Right ventricle myocardium inferior (tissue), 1 donor: ENCODE results near the gene PHLDA3. TPM values are rescaled to one million over a fixed set of nuclear protein-coding genes. Genes with fewer than 3 reads are reported as not detected.

Source experiments
- ATAC-seq: fragments of 200-7000 bp; cut with Tn5 transposase; one replicate; pipeline ENCODE4 v1.9.1; 2020; ENCODE audit warnings: mild to moderate bottlenecking, moderate library complexity
- DNase-seq: peaks from one replicate; pipeline ENCODE4 v3.0.0; 2021; ENCODE audit errors: missing footprints
- intact Hi-C: fragments of 100-400 bp; cut with DNase I; formaldehyde crosslinking; loops from one replicate; pipeline ENCODE4 v1.11.0; 2022
- long read RNA-seq: library from polyadenylated mRNA; unstranded; transcript quantifications from one replicate; pipeline ENCODE4 v2.0.0, GENCODE V29; 2021
- total RNA-seq: library from RNA; stranded (reverse); fragmentation: NEBNext Ultra II Directional; extraction: Animal tissue kit (Norgen Biotek cat#: 25700); gene quantifications from one replicate; pipeline ENCODE4 v1.2.1, GENCODE V29; 2021
- donor health status: DM: no; HTN: yes; CAD: no; lungs with severe emphysema.

The PHLDA3 gene
- total RNA-seq = 24.3 TPM
- long read RNA-seq, transcript PHLDA3-202 (2 exons, 2,640 nt) = major isoform, 34 of 38 reads
- long read RNA-seq, partial matches to known transcripts = 0 of 38 reads
- long read RNA-seq, other reads (novel, unspliced or antisense) = 3 of 38 reads

- ATAC-seq (peak; percentile 93), DNase-seq (peak; percentile 94)
- intact Hi-C loops = loop anchor here (2.0 kb wide), 1 partner anchor 20 kb away; no protein-coding TSS in a partner anchor
Observed at GRCh38 chr1:201468844-201469644, at the start of gene PHLDA3. TSS of gene PHLDA3 (minus strand) at chr1:201469188. CDS start at chr1:201468786, 402 bp downstream.

- DNase-seq = no peak
- intact Hi-C loops = no loop called here
- no peak for ATAC-seq
Observed at GRCh38 chr1:201518071-201518470, 49.1 kb upstream of the PHLDA3 start.

GRCh38 chr1:201517631-201518030 is 48.6 kb upstream of the PHLDA3 start:
- intact Hi-C loops = no loop called here
- ATAC-seq = no peak

GRCh38 chr1:201516511-201517127 is 47.6 kb upstream of the PHLDA3 start:
- intact Hi-C loops = no loop called here

More at GRCh38 chr1:201517631-201518030, 48.6 kb upstream of the PHLDA3 start:
- DNase-seq = no peak

GRCh38 chr1:201515895-201516294 is 46.9 kb upstream of the PHLDA3 start:
- no peak for DNase-seq
- no peak for ATAC-seq
- intact Hi-C loops = no loop called here

More at GRCh38 chr1:201516511-201517127, 47.6 kb upstream of the PHLDA3 start:
- no peak for DNase-seq
- no peak for ATAC-seq

GRCh38 chr1:201515062-201515750 is 46.2 kb upstream of the PHLDA3 start:
- DNase-seq = no peak
- ATAC-seq = no peak
- intact Hi-C loops = no loop called here

- DNase-seq = no peak
- no peak for ATAC-seq
- intact Hi-C loops = no loop called here
Observed at GRCh38 chr1:201514466-201514865, 45.5 kb upstream of the PHLDA3 start.

GRCh38 chr1:201513498-201514243 is 44.7 kb upstream of the PHLDA3 start:
- ATAC-seq (no peak), DNase-seq (no peak)
- intact Hi-C loops = loop anchor here (1.0 to 2.0 kb wide), 2 partner anchors 31 to 65 kb away; no protein-coding TSS in a partner anchor

- DNase-seq (peak; percentile 86), ATAC-seq (peak; percentile 86)
- intact Hi-C loops = loop anchor here (2.0 kb wide), 1 partner anchor 63 kb away; no protein-coding TSS in a partner anchor
Observed at GRCh38 chr1:201511941-201512539, 43.1 kb upstream of the PHLDA3 start.

GRCh38 chr1:201511396-201511940 is 42.5 kb upstream of the PHLDA3 start:
- no peak for DNase-seq
- no peak for ATAC-seq
- intact Hi-C loops = no loop called here

- intact Hi-C loops = no loop called here
- ATAC-seq (no peak), DNase-seq (no peak)
Observed at GRCh38 chr1:201510734-201511133, 41.7 kb upstream of the PHLDA3 start.

- intact Hi-C loops = no loop called here
- ATAC-seq (no peak), DNase-seq (no peak)
Observed at GRCh38 chr1:201509601-201510374, 40.8 kb upstream of the PHLDA3 start.

GRCh38 chr1:201508809-201509208 is 39.8 kb upstream of the PHLDA3 start:
- ATAC-seq = no peak
- intact Hi-C loops = no loop called here
- DNase-seq = no peak

- ATAC-seq (no peak), DNase-seq (no peak)
- intact Hi-C loops = no loop called here
Observed at GRCh38 chr1:201507360-201507675, 38.3 kb upstream of the PHLDA3 start.

- peak; percentile 92 for DNase-seq
- intact Hi-C loops = no loop called here
- ATAC-seq = peak; percentile 94
Observed at GRCh38 chr1:201506557-201507359, 37.8 kb upstream of the PHLDA3 start, which contains the start of gene CSRP1. TSS of gene CSRP1 (minus strand) at chr1:201507123. CDS start at chr1:201496303, 10,820 bp downstream.

GRCh38 chr1:201506092-201506491 is 37.1 kb upstream of the PHLDA3 start:
- DNase-seq (no peak), ATAC-seq (no peak)
- intact Hi-C loops = no loop called here
